ENCODE measurements around the gene SF1.

The SF1 gene

DNA sequence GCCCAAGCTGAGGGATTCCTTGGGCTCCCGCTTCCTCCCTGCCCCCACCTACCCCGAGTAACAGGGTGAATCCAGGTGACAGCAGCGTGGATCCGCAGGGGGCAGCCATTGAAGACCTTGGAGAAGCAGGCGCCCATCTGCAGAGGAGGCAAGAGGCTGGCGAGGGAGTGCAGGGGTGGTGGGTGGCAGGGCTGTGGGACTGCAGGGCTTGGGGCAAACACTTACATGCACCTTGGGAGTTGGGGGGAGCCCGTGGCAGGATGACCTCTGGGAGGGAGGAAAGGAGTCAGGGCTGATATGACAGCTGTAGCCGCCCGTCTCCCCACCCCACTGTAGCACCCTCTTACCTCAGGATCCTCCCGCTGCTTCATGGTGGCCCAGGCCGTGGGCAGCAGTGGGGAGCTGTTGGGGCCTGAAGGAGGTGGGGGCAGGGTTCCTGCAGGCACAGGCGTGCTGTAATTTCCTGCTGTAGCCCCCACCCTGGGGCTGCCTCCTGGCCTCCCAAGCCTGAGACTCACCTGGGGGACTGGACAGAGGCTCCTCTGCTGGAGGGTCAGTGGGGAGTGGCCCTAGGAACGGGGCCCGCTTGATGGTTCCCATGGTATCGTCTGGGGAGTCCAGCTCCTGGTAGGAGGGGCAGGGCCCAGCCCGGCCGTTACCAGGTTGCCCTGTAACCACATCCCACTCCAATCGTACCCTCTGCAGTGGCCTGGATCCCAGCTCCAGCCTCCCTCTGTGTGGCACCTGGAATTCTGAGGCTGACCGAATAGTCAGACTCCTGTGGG is 18.6 kb upstream of the SF1 start:
- TF ChIP-seq ARNT (IDR thresholded peaks at IDR 0.05) (no peak), L3MBTL2 (conservative IDR thresholded peaks at IDR 0.05) (no peak), HDGF (IDR thresholded peaks at IDR 0.05; ENCODE audit: borderline replicate concordance) (no peak), TARDBP (IDR thresholded peaks at IDR 0.05) (no peak), SUZ12 (IDR thresholded peaks at IDR 0.05) (no peak), NFRKB (IDR thresholded peaks at IDR 0.05) (no peak), ELF4 (IDR thresholded peaks at IDR 0.05) (no peak), ZNF384 (IDR thresholded peaks at IDR 0.05) (no peak), SP1 (IDR thresholded peaks at IDR 0.05) (no peak), PKNOX1 (IDR thresholded peaks at IDR 0.05) (no peak), BHLHE40 (IDR thresholded peaks at IDR 0.05; ENCODE audit: borderline replicate concordance) (no peak), CTBP1 (IDR thresholded peaks at IDR 0.05; ENCODE audit: borderline replicate concordance) (no peak), FOXA1 (IDR thresholded peaks at IDR 0.05) (no peak), FOXM1 (IDR thresholded peaks at IDR 0.05; ENCODE audit: borderline replicate concordance) (no peak)
- POLR2A ChIA-PET, result interaction anchor here (1.4 kb wide), 1 partner anchor 18 kb away, joined by 4 read pairs; the partner anchor contains the start of gene SF1
- DNase-seq (ENCODE audit: extremely low spot score), result no peak
- CTCF ChIA-PET, result interaction anchor here (1.5 kb wide), 1 partner anchor 12 kb away, joined by 4 read pairs; no protein-coding TSS in a partner anchor

DNA sequence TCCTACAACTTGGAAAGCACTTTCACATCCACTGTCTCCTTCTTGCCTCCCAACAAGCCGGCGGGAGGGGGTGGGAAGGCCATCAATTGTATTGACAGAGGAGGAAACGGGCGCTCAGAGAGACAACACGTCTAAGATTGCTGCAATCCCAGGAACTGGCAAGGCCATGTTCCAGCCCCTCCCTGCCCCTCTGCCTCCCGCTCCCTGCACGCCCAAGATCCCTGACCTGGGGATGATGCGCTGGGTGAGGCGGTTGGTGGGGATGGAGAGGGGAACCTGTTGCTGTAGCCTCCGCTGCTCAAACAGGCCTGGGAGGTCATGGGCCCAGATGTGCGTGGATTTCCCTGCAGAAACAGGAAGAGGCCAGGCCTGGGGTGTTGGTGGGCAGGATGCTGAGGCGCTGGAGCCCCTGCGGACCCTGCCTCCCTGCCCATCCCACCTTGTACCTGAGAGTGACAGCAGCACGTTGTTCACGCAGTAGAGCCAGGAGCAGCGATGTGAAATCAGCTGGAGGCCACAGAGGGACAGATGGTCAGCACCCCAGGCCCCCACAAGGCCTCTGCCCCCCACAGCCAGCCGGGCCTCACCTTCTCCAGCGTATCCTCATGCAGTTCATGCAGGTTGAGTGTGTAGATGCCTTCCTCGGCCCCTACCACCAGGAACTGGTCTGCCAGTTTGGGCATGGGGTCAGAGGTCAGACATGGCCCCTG is 17.9 kb upstream of the SF1 start:
- CTCF ChIA-PET, result no interaction called here
- POLR2A ChIA-PET, result interaction anchor here (1.4 kb wide), 1 partner anchor 18 kb away, joined by 4 read pairs; the partner anchor contains the start of gene SF1
- no peak for DNase-seq (ENCODE audit: extremely low spot score)
- TF ChIP-seq L3MBTL2 (conservative IDR thresholded peaks at IDR 0.05) (no peak), FOXA1 (IDR thresholded peaks at IDR 0.05) (no peak), LEF1 (IDR thresholded peaks at IDR 0.05; ENCODE audit: borderline replicate concordance) (no peak), ZNF384 (IDR thresholded peaks at IDR 0.05) (no peak), PKNOX1 (IDR thresholded peaks at IDR 0.05) (no peak), SP1 (IDR thresholded peaks at IDR 0.05) (no peak), FOXM1 (IDR thresholded peaks at IDR 0.05; ENCODE audit: borderline replicate concordance) (no peak), ARNT (IDR thresholded peaks at IDR 0.05) (no peak), NFRKB (IDR thresholded peaks at IDR 0.05) (no peak), ELF4 (IDR thresholded peaks at IDR 0.05) (no peak), CTBP1 (IDR thresholded peaks at IDR 0.05; ENCODE audit: borderline replicate concordance) (no peak), FOXK2 (IDR thresholded peaks at IDR 0.05) (no peak), BHLHE40 (IDR thresholded peaks at IDR 0.05; ENCODE audit: borderline replicate concordance) (no peak), TARDBP (IDR thresholded peaks at IDR 0.05) (no peak), HDGF (IDR thresholded peaks at IDR 0.05; ENCODE audit: borderline replicate concordance) (no peak)

GRCh38 chr11:64794526-64794925 is 16.2 kb upstream of the SF1 start:
- POLR2A ChIA-PET, result no interaction called here
- TF ChIP-seq NFRKB (IDR thresholded peaks at IDR 0.05) (no peak), TARDBP (IDR thresholded peaks at IDR 0.05) (no peak), SUZ12 (IDR thresholded peaks at IDR 0.05) (no peak), FOXA1 (IDR thresholded peaks at IDR 0.05) (no peak), CTBP1 (IDR thresholded peaks at IDR 0.05; ENCODE audit: borderline replicate concordance) (no peak), FOXK2 (IDR thresholded peaks at IDR 0.05) (no peak), FOXM1 (IDR thresholded peaks at IDR 0.05; ENCODE audit: borderline replicate concordance) (no peak), ARNT (IDR thresholded peaks at IDR 0.05) (no peak), ELF4 (IDR thresholded peaks at IDR 0.05) (no peak), HDGF (IDR thresholded peaks at IDR 0.05; ENCODE audit: borderline replicate concordance) (no peak), L3MBTL2 (conservative IDR thresholded peaks at IDR 0.05) (no peak), ZNF384 (IDR thresholded peaks at IDR 0.05) (no peak), SP1 (IDR thresholded peaks at IDR 0.05) (no peak), LEF1 (IDR thresholded peaks at IDR 0.05; ENCODE audit: borderline replicate concordance) (no peak), PKNOX1 (IDR thresholded peaks at IDR 0.05) (no peak)

DNA sequence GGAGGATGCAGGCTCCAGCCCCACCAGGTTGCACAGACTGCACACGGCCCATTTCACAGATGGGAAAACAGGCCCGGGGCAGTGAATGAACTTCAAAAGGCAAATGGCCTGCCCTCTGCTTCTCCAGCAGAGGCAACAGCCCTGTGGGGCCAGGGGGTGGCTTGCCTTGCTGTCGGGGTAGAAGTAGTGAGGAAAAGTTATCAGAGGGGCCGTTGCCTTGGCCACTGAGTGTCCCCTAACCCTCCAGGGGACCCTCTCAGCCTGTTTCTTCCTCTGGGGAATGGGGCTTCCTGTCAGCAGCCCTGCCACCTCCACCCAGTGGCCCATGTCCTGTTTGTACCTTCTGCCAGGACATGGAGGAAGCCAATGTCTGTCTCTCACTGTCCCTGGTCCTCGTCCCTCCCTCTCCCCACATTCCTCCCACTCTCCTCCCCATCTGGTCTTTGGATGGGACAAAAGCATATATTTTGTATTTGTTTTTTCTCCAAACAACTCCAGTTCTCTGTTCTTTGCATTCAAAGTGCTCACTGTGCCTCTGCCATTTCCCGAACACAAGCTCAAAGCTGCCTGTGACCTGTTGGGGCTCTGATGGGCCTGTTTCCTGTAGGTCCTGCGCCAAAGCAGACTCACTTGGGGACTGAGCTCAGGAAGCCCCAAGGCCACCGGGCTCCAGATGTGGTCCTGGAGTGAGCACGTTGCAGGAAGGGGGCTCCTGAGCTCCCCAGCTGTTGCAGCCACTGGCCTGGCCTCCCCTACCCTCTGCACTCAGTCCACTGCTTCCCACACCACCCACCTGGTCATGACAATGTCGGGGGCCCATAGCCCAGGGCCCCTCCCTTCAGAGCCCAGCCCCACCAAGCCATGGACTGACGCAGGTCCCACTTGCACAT is 15.2 kb upstream of the SF1 start:
- ChIA-PET CTCF (interaction anchor here (1.1 kb wide), 1 partner anchor 11 kb away, joined by 5 read pairs; no protein-coding TSS in a partner anchor), POLR2A (interaction anchor here (0.9 kb wide), 1 partner anchor 15 kb away, joined by 5 read pairs; no protein-coding TSS in a partner anchor)
- DNase-seq (ENCODE audit: extremely low spot score), result no peak
- no peak for TF ChIP-seq FOXA1 (IDR thresholded peaks at IDR 0.05)
- TF ChIP-seq TARDBP (IDR thresholded peaks at IDR 0.05), result no peak
- TF ChIP-seq ARNT (IDR thresholded peaks at IDR 0.05), result no peak
- no peak for TF ChIP-seq L3MBTL2 (conservative IDR thresholded peaks at IDR 0.05)
- TF ChIP-seq SUZ12 (IDR thresholded peaks at IDR 0.05), result no peak
- TF ChIP-seq CTBP1 (IDR thresholded peaks at IDR 0.05; ENCODE audit: borderline replicate concordance), result no peak
- TF ChIP-seq SP1 (IDR thresholded peaks at IDR 0.05), result no peak
- TF ChIP-seq FOXK2 (IDR thresholded peaks at IDR 0.05), result no peak
- TF ChIP-seq FOXM1 (IDR thresholded peaks at IDR 0.05; ENCODE audit: borderline replicate concordance), result no peak
- TF ChIP-seq BHLHE40 (IDR thresholded peaks at IDR 0.05; ENCODE audit: borderline replicate concordance), result no peak
- TF ChIP-seq LEF1 (IDR thresholded peaks at IDR 0.05; ENCODE audit: borderline replicate concordance), result no peak
- TF ChIP-seq HDGF (IDR thresholded peaks at IDR 0.05; ENCODE audit: borderline replicate concordance), result no peak
- TF ChIP-seq NFRKB (IDR thresholded peaks at IDR 0.05), result no peak
- no peak for TF ChIP-seq PKNOX1 (IDR thresholded peaks at IDR 0.05)
- no peak for TF ChIP-seq ELF4 (IDR thresholded peaks at IDR 0.05)
- no peak for TF ChIP-seq ZNF384 (IDR thresholded peaks at IDR 0.05)

More at GRCh38 chr11:64794526-64794925, 16.2 kb upstream of the SF1 start:
- CTCF ChIA-PET, result interaction anchor here (1.1 kb wide), 1 partner anchor 10 kb away, joined by 5 read pairs; no protein-coding TSS in a partner anchor
- no peak for DNase-seq (ENCODE audit: extremely low spot score)
